ENCODE data around the gene ASB1. TPM values are rescaled to one million over a fixed set of nuclear protein-coding genes. Genes with fewer than 3 reads are reported as not detected.

ASB1 gene
- total and polyA plus RNA-seq, 2 of the 13 experiments (the other 11 are each of a cell fraction or from before 2014, with no cell fraction given) = 48.6 to 49.2 TPM

GRCh38 chr2:238425979-238426567 lies 654 bp upstream of the ASB1 start (continued):
- TF ChIP-seq ZNF253 (CRISPR knock-in tag; IDR thresholded peaks at IDR 0.05; ENCODE audit: borderline replicate concordance) (no peak), ZNF614 (CRISPR knock-in tag; IDR thresholded peaks at IDR 0.05; ENCODE audit: borderline replicate concordance) (0 out of 2 replicates have a peak, but pooled peaks have one; percentile 15), ZNF770 (CRISPR knock-in tag; IDR thresholded peaks at IDR 0.05) (peak; percentile 92), PRDM10 (CRISPR knock-in tag; IDR thresholded peaks at IDR 0.05; ENCODE audit: low read depth) (no peak), SP4 (CRISPR knock-in tag; IDR thresholded peaks at IDR 0.05) (no peak), ZIK1 (CRISPR knock-in tag; IDR thresholded peaks at IDR 0.05; ENCODE audit: borderline replicate concordance, low read depth) (no peak), POLR2AphosphoS5 (IDR thresholded peaks at IDR 0.05; ENCODE audit: low read depth, low read length) (no peak; the same call in 1 of the 2 replicates), ARNT (IDR thresholded peaks at IDR 0.05) (no peak), ZNF605 (CRISPR knock-in tag; IDR thresholded peaks at IDR 0.05) (peak; percentile 91), MXI1 (IDR thresholded peaks at IDR 0.05; ENCODE audit: borderline replicate concordance, low read depth, low read length) (0 out of 3 replicates have a peak, but pooled peaks have one; percentile 2), PTBP1 (IDR thresholded peaks at IDR 0.05; ENCODE audit: low read depth, low read length, poor library complexity, severe bottlenecking) (peak; percentile 56)

Data from HepG2 (cell line).